Endothelial cell of umbilical vein (primary cell): ENCODE measurements around the gene KRT83. TPM values are rescaled to one million over a fixed set of nuclear protein-coding genes. Genes with fewer than 3 reads are reported as not detected.

Experiments
- BruUV-seq: library from RNA; stranded (reverse); fragments of 400-500 nt; replicated peaks from 2 replicates; lab custom pipeline; 2021; lab: Mats Ljungman, UMichigan
- CTCF ChIA-PET: fragments of 300-600, 350-600 bp; sonication (Branson Sonifier 250); formaldehyde crosslinking; loops from one replicate; lab custom pipeline; 2021; ENCODE audit warnings: antibody characterized with exemption, inconsistent platforms; lab: Charles Lee
- POLR2A ChIA-PET: fragments of 300-600, 350-600 bp; sonication (Branson Sonifier 250); formaldehyde crosslinking; loops from one replicate; lab custom pipeline; 2021; ENCODE audit warnings: antibody characterized with exemption, inconsistent platforms; lab: Charles Lee
- DNase-seq: peaks from one replicate; pipeline ENCODE4 v3.0.0-alpha.2; 2011; ENCODE audit warnings: low read depth, low spot score
- FAIRE-seq: peaks from 2 replicates; lab custom pipeline; 2011; peaks lifted over from hg19 to GRCh38; lab: Jason Lieb, UNC
- H2AFZ ChIP-seq: 2 replicates; pipeline ENCODE4 v1.6.0; 2012; ENCODE audit warnings: low read depth, low read length, control low read depth, inconsistent platforms
- H3K27ac ChIP-seq: 2 replicates; pipeline ENCODE4 v1.5.1; 2011; ENCODE audit warnings: low read depth, mild to moderate bottlenecking, control low read depth, low read length, moderate library complexity; ENCODE audit not compliant: insufficient read depth
- H3K27me3 ChIP-seq, 2 experiments: 2 replicates each; pipeline versions ENCODE4 v1.6.0 to v1.6.1; 2011; ENCODE audit warnings: low read length in 2 of 2, mixed read lengths in 1 of 2; ENCODE audit not compliant: control insufficient read depth in 2 of 2, insufficient read depth in 2 of 2
- H3K36me3 ChIP-seq, 2 experiments: 2 replicates in 1 of 2; 3 replicates in 1 of 2; pipeline ENCODE4 v1.5.1; 2011; ENCODE audit warnings: low read length in 2 of 2, mild to moderate bottlenecking in 1 of 2, moderate library complexity in 1 of 2; ENCODE audit not compliant: control insufficient read depth in 2 of 2, insufficient read depth in 2 of 2; ENCODE audit errors: extremely low read depth in 1 of 2
- H3K4me1 ChIP-seq: 3 replicates; pipeline ENCODE4 v1.5.1; 2011; ENCODE audit warnings: mild to moderate bottlenecking, low read length; ENCODE audit not compliant: control insufficient read depth, insufficient read depth; ENCODE audit errors: extremely low read depth
- H3K4me2 ChIP-seq: 2 replicates; pipeline ENCODE4 v1.6.1; 2011; ENCODE audit warnings: low read length, control low read depth, mixed read lengths; ENCODE audit not compliant: insufficient read depth
- H3K4me3 ChIP-seq, 3 experiments: fragments of 200-600 bp in 1 of 3; sonication (generic), shearing (Covaris generic) in 1 of 3; replicated peaks in 1 of 3; 2 replicates each; pipeline ENCODE4 v1.5.1; 2011 to 2016; ENCODE audit warnings: control low read depth in 3 of 3, low read length in 3 of 3, mild to moderate bottlenecking in 2 of 3, inconsistent platforms in 1 of 3, low read depth in 1 of 3, moderate library complexity in 1 of 3; ENCODE audit not compliant: insufficient read depth in 1 of 3
- H3K79me2 ChIP-seq: 2 replicates; pipeline ENCODE4 v1.6.0; 2012; ENCODE audit warnings: low read length, inconsistent platforms; ENCODE audit not compliant: control insufficient read depth, insufficient read depth
- H3K9ac ChIP-seq: replicated peaks from 2 replicates; pipeline ENCODE3; 2011; ENCODE audit warnings: low read length, control low read depth; ENCODE audit not compliant: insufficient read depth; ENCODE audit errors: extremely low read depth
- H3K9me1 ChIP-seq: replicated peaks from 3 replicates; pipeline ENCODE4 v1.6.0; 2011; ENCODE audit warnings: mild to moderate bottlenecking, low read length; ENCODE audit not compliant: control insufficient read depth, insufficient read depth; ENCODE audit errors: extremely low read depth
- H3K9me3 ChIP-seq: replicated peaks from 2 replicates; pipeline ENCODE4 v1.5.1; 2012; ENCODE audit warnings: low read length, inconsistent platforms; ENCODE audit not compliant: control insufficient read depth, insufficient read depth
- H4K20me1 ChIP-seq: replicated peaks from 2 replicates; pipeline ENCODE3; 2011; ENCODE audit warnings: mild to moderate bottlenecking, low read length; ENCODE audit not compliant: control insufficient read depth, insufficient read depth; ENCODE audit errors: extremely low read depth
- EZH2 ChIP-seq: IDR thresholded peaks from 2 replicates; pipeline ENCODE4 v1.6.1; 2012; ENCODE audit warnings: borderline replicate concordance, low read depth, mild to moderate bottlenecking, moderate library complexity, low read length, inconsistent platforms; ENCODE audit not compliant: severe bottlenecking
- GATA2 ChIP-seq: IDR thresholded peaks from 2 replicates; pipeline ENCODE4 v1.7.0; 2011; ENCODE audit warnings: low read depth, mild to moderate bottlenecking, moderate library complexity, mixed read lengths, low read length; ENCODE audit not compliant: insufficient read length, insufficient read depth
- JUN ChIP-seq: IDR thresholded peaks from 2 replicates; pipeline ENCODE4 v1.6.1; 2011; ENCODE audit warnings: borderline replicate concordance, low read depth; ENCODE audit not compliant: insufficient read length, insufficient read depth
- POLR2A ChIP-seq: IDR thresholded peaks from 2 replicates; pipeline ENCODE4 v1.6.1; 2012; ENCODE audit warnings: low read depth, mild to moderate bottlenecking, control low read depth, low read length
- POLR2AphosphoS5 ChIP-seq: IDR thresholded peaks from 2 replicates; pipeline ENCODE4 v1.6.1; 2012; ENCODE audit warnings: low read depth, mild to moderate bottlenecking, control low read depth, low read length, moderate library complexity; ENCODE audit not compliant: insufficient read depth
- dilution Hi-C: fragments of 300-500 bp; cut with MboI; formaldehyde crosslinking; loops from one replicate; pipeline ENCODE4 v1.15.0; 2019; ENCODE audit warnings: low sequenced_read_pairs; ENCODE audit not compliant: extremely low pct_ligation_motif_present
- intact Hi-C: fragments of 100-400 bp; cut with micrococcal nuclease; formaldehyde crosslinking; loops from one replicate; pipeline ENCODE4 v1.10.0; 2022
- polyA plus RNA-seq, 4 experiments: library from polyadenylated mRNA; depleted of rRNA in 3 of 4; stranded (reverse) in 3 of 4; unstranded in 1 of 4; fragments of >200 nt; gene quantifications; 2 replicates each; pipeline versions ENCODE4 v1.2.1 to v1.2.3, GENCODE V29; 2011 to 2012; ENCODE audit warnings: missing spikeins in 1 of 4
- total RNA-seq: library from RNA; stranded (reverse); gene quantifications from 2 replicates; pipeline ENCODE4 v1.2.3, GENCODE V29; 2021
- TF ChIP-seq, protein P1 (sequence below): IDR thresholded peaks from 2 replicates; pipeline ENCODE4 v1.6.1; 2011; ENCODE audit not compliant: insufficient read depth, insufficient read length
- TF ChIP-seq, protein P2 (sequence below), 2 donors: IDR thresholded peaks; 1 replicate in 1 of 2; 2 replicates in 1 of 2; pipeline ENCODE4 v1.5.1; 2011; ENCODE audit warnings: low read length in 2 of 2, mild to moderate bottlenecking in 2 of 2, moderate library complexity in 2 of 2, control low read depth in 1 of 2, inconsistent platforms in 1 of 2, low read depth in 1 of 2; ENCODE audit not compliant: insufficient read depth in 1 of 2; ENCODE audit errors: extremely low read depth in 1 of 2

The KRT83 gene
- total and polyA plus RNA-seq, 2 donors (not counting 3 experiments of a cell fraction or from before 2014, with no cell fraction given) = not detected

DNA sequence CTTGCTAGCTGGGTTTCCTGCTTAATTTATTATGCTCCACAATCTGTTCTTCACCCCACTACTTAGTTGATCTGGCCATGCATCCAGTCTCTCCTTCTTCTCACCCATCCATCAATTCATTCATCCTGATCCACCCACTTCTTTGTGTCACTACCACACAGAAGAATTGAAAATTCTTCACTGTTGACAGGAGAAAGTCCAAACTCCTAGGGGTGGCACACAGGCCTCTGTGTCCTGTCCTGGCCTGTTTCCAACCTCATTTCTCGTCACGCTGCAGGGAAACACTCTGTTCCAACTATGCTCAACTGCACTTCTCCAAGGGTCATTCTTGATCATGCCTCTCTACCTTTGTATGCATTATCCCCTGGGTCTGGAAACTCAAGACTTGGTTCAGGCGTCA is 10.6 kb upstream of the KRT83 start:
- FAIRE-seq = no peak
- H3K9me3 ChIP-seq = no peaks in the 10 kb centered on the region

More for the DNA sequence above, 10.6 kb upstream of the KRT83 start:
- Histone ChIP-seq H3K4me1 (no peaks in the 10 kb centered on the region), H3K9me1 (no peaks in the 10 kb centered on the region), H3K4me2 (no peak overlapping the region), H3K36me3 (no peaks in the 10 kb centered on the region), H3K27ac (no peak overlapping the region), H2AFZ (no peak overlapping the region), H3K4me3 (no peak overlapping the region), H4K20me1 (no peaks in the 10 kb centered on the region), H3K9ac (no peak overlapping the region), H3K79me2 (no peaks in the 10 kb centered on the region), H3K27me3 (peaks cover 17 to 20% of the 10 kb centered on the region in 2 experiments)
- POLR2A ChIA-PET = no interaction called here
- intact Hi-C loops = loop anchor here (1.0 kb wide), 1 partner anchor 36 kb away; no protein-coding TSS in a partner anchor
- CTCF ChIA-PET = interaction anchor here (0.6 to 1.5 kb wide), 4 partner anchors 53 to 176 kb away, joined by 3 to 4 read pairs (median 3); no protein-coding TSS in a partner anchor
- dilution Hi-C loops = no loop called here
- no peak for DNase-seq
- no TSS peak for BruUV-seq
- TF ChIP-seq GATA2 (no peak), POLR2AphosphoS5 (no peak), EZH2 (no peak), POLR2A (no peak), JUN (no peak)
- TF ChIP-seq, protein P1, sequence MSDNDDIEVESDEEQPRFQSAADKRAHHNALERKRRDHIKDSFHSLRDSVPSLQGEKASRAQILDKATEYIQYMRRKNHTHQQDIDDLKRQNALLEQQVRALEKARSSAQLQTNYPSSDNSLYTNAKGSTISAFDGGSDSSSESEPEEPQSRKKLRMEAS = no peak
- TF ChIP-seq, protein P2, sequence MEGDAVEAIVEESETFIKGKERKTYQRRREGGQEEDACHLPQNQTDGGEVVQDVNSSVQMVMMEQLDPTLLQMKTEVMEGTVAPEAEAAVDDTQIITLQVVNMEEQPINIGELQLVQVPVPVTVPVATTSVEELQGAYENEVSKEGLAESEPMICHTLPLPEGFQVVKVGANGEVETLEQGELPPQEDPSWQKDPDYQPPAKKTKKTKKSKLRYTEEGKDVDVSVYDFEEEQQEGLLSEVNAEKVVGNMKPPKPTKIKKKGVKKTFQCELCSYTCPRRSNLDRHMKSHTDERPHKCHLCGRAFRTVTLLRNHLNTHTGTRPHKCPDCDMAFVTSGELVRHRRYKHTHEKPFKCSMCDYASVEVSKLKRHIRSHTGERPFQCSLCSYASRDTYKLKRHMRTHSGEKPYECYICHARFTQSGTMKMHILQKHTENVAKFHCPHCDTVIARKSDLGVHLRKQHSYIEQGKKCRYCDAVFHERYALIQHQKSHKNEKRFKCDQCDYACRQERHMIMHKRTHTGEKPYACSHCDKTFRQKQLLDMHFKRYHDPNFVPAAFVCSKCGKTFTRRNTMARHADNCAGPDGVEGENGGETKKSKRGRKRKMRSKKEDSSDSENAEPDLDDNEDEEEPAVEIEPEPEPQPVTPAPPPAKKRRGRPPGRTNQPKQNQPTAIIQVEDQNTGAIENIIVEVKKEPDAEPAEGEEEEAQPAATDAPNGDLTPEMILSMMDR (IDR thresholded peaks at IDR 0.05; ENCODE audit: extremely low read depth in 1 of 2, insufficient read depth in 1 of 2, low read depth in 1 of 2, low read length in 2 of 2) = no peak
